IPS DF 6.9 (cell line): Measurements from ENCODE around the gene CFI.

ENCODE experiments used
- DNase-seq: peaks from one replicate; pipeline ENCODE4 v3.0.0-alpha.2; 2013; ENCODE audit warnings: low read depth, low spot score
- H3K27ac ChIP-seq: one replicate; pipeline ENCODE4 v1.5.1; 2013; ENCODE audit warnings: low read length, control low read depth
- H3K27me3 ChIP-seq: 2 replicates; pipeline ENCODE4 v1.6.1; 2013; ENCODE audit warnings: mild to moderate bottlenecking, low read length; ENCODE audit not compliant: control insufficient read depth, insufficient read depth
- H3K36me3 ChIP-seq: 2 replicates; pipeline ENCODE4 v1.6.1; 2013; ENCODE audit warnings: low read length; ENCODE audit not compliant: control insufficient read depth, insufficient read depth
- H3K4me1 ChIP-seq: 2 replicates; pipeline ENCODE4 v1.6.1; 2013; ENCODE audit warnings: low read length; ENCODE audit not compliant: control insufficient read depth, insufficient read depth
- H3K4me3 ChIP-seq: 2 replicates; pipeline ENCODE4 v1.5.1; 2013; ENCODE audit warnings: mild to moderate bottlenecking, low read length
- H3K9me3 ChIP-seq: 2 replicates; pipeline ENCODE4 v1.6.1; 2013; ENCODE audit warnings: low read length, inconsistent platforms; ENCODE audit not compliant: control insufficient read depth, insufficient read depth
- WGBS: extraction: QIAGEN DNeasy Blood & Tissue Kit; methylation state at CpG from one replicate; pipeline ENCODE4 v1.1.7; 2013; ENCODE audit warnings: mixed read lengths, missing lambda C conversion rate; ENCODE audit not compliant: insufficient read length, insufficient coverage; 5-methylcytosine and 5-hydroxymethylcytosine counted together

Gene CFI

DNA sequence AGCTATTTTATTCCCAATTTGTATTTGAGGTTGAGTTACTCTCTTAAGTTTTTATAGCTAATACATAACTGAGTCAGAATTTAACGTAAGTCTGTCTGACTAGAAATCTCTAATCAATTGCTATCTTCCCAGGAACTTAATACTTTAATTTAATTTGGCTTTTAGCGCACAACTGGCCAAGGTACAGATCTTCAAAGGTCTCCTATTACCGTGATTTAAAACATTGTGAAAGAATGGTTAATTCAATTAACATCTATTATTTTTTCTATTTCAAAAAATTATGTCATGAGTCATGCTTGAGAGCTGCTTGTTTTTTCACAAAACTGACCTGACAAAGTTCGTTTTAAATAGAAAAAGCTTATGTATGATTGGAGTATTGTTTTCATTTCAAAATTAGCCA lies 49.9 kb downstream of the CFI start:
- Histone ChIP-seq H3K9me3 (no peaks in the 10 kb centered on the region), H3K36me3 (no peaks in the 10 kb centered on the region), H3K4me3 (no peak overlapping the region), H3K4me1 (no peaks in the 10 kb centered on the region), H3K27ac (no peak overlapping the region), H3K27me3 (no peaks in the 10 kb centered on the region)
- no peak for DNase-seq
- WGBS = no CpG with 5 or more reads among the region's 4 CpGs

DNA sequence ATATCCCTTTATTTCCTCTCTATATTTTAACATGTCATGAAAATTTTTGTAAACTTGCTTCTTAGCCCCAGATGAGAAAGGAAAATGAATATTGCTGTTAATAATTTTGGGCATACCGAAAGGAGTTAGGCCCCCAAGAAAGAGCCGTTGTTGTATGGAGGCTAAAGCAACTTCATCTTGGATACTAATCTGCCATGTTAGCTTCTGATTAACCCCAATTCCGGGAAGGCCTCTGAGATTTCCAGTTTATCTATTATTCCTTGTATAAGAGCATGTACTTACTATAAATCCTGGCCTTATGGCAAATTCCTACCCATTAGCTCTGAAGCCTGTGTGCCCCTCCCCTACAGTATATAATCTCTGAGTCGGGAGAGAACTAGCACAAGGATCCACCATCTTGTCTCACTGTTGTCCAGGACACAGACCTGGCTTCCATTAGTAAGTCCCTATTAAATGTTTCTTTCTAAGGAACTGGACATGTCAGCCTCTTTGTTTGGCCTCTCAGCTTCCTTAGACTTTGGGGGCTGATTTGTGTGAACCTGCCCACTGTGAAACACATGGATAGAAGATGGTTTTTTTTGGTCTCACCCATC lies 51.1 kb downstream of the CFI start:
- H3K36me3 ChIP-seq = no peaks in the 10 kb centered on the region
- no peak overlapping the region for H3K27ac ChIP-seq
- no peak for DNase-seq
- H3K9me3 ChIP-seq = no peaks in the 10 kb centered on the region
- H3K4me1 ChIP-seq = no peaks in the 10 kb centered on the region
- H3K4me3 ChIP-seq = no peak overlapping the region
- H3K27me3 ChIP-seq = no peaks in the 10 kb centered on the region
- WGBS = no CpG with 5 or more reads among the region's 4 CpGs

DNA sequence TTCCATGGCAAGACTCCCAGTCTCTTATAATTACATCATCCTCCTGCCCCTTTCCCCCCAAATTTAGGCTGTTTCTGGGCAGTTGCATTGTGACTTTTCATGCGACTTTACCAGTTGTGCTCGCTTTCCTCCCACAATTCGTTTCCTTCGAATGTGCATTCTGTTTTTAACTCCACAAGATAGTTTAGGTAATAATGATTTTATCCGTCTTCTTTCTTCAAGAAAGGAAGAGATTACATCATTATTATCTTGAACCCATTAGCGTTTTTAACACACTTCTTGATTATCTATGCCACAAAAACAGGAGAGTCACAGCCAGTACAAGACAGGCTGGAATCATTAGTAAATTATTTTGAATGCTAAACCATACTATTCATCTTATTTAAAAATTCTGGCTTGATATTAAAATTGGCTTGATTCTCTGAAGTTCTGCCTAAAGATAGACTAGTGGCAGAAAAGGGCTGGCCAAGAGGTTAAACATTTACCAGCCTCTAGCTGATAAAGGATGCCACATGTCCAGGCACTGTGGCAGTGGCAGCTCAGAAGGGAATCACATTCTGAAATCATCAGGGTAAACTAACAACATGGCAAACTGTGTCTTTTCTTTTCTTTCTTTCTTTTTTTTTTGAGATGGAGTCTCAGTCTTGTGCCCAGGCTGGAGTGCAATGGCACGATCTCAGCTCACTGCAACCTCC lies 52.3 kb downstream of the CFI start:
- no peaks in the 10 kb centered on the region for H3K9me3 ChIP-seq
- no peaks in the 10 kb centered on the region for H3K4me1 ChIP-seq
- DNase-seq = no peak
- no CpG with 5 or more reads among the region's 7 CpGs for WGBS
- no peak overlapping the region for H3K27ac ChIP-seq
- no peak overlapping the region for H3K4me3 ChIP-seq
- H3K36me3 ChIP-seq = no peaks in the 10 kb centered on the region
- no peaks in the 10 kb centered on the region for H3K27me3 ChIP-seq

DNA sequence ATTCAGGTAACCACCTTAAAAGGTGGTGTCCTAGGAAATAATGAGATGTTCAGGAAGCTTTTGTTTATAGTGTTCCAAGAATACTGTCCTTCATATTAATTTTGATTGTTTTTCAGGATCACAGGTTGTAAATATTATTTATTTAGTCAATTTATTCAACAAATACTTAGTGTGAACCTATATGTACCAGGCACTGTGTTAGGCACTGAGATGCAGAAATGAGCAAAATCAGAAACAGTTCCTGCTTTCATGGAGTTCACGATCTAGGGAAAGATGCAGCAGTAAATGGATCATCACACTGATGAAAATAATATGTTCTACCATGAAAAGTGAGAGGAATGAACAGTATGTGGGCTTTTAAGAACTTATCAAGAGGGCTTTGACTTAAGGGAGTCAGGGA lies 53.7 kb downstream of the CFI start:
- Histone ChIP-seq H3K4me1 (no peaks in the 10 kb centered on the region), H3K9me3 (no peaks in the 10 kb centered on the region), H3K36me3 (no peaks in the 10 kb centered on the region), H3K27me3 (no peaks in the 10 kb centered on the region), H3K4me3 (no peak overlapping the region), H3K27ac (no peak overlapping the region)
- no peak for DNase-seq
- no CpG with 5 or more reads among the region's 1 CpG for WGBS

DNA sequence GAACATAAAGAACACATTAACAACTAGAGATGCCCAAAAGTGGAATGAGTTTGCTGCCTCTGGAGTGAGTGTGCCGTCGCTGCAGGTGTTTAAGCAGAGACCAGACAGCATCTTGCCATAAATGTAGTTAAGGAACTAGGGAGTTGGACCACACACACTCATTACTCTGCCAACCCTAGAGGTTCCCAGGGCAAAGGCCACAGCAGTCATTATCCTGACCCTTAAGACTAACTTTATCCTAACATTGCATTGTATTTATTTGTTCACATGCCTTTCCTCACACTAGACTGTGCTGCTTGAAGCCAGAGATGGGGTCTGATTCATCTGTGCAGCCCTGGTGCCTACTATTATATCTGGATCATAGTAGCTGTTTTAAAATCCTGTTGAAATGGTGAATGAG lies 55.1 kb downstream of the CFI start:
- DNase-seq = no peak
- Histone ChIP-seq H3K4me1 (no peaks in the 10 kb centered on the region), H3K36me3 (no peaks in the 10 kb centered on the region), H3K4me3 (no peak overlapping the region), H3K27ac (no peak overlapping the region), H3K27me3 (no peaks in the 10 kb centered on the region), H3K9me3 (no peaks in the 10 kb centered on the region)
- no CpG with 5 or more reads among the region's 2 CpGs for WGBS

DNA sequence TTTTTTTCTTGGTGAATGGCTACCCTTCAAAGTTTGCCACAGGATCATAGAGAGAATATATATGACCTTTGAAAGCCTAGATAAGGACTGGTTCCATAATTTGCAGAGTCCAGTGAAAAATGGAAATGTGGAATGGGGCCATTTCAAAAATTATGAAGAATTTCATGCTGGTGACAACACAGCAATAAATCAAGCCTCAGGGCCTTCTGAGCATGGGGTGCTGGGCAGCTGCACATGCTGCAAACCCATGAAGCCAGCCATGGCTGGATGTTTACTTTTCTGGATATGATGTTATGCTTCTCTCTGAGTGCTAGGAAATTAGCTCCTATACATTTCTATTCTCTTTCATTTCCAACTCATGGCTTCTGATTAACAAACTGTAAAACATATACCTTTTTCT lies 56.0 kb downstream of the CFI start:
- H3K27me3 ChIP-seq = no peaks in the 10 kb centered on the region
- H3K27ac ChIP-seq = no peak overlapping the region
- H3K9me3 ChIP-seq = no peaks in the 10 kb centered on the region
- no peaks in the 10 kb centered on the region for H3K4me1 ChIP-seq
- H3K36me3 ChIP-seq = no peaks in the 10 kb centered on the region
- no peak for DNase-seq
- H3K4me3 ChIP-seq = no peak overlapping the region

DNA sequence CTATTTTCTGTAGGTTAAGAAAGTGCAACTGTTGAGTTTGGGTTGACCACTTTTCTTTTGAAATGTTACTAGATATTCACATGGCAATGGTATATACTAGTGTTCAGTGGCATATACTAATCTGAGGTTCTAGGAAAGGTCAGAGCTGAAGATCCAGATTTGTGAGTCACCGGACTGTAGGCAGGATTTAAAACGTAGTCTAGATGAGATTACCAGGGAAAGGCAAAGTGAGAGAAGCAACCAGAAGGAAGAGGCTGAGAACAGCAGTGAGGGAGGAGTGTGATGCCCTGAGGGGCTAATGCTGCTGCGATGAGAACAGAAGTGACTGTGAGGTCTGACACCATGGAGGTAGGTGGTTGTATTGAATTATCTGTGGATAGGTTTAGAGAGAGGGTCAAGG lies 62.3 kb downstream of the CFI start:
- no peaks in the 10 kb centered on the region for H3K36me3 ChIP-seq
- no peaks in the 10 kb centered on the region for H3K9me3 ChIP-seq
- no peak overlapping the region for H3K27ac ChIP-seq
- H3K27me3 ChIP-seq = no peaks in the 10 kb centered on the region
- no peak for DNase-seq
- H3K4me3 ChIP-seq = no peak overlapping the region
- no peaks in the 10 kb centered on the region for H3K4me1 ChIP-seq
- WGBS = no CpG with 5 or more reads among the region's 3 CpGs

DNA sequence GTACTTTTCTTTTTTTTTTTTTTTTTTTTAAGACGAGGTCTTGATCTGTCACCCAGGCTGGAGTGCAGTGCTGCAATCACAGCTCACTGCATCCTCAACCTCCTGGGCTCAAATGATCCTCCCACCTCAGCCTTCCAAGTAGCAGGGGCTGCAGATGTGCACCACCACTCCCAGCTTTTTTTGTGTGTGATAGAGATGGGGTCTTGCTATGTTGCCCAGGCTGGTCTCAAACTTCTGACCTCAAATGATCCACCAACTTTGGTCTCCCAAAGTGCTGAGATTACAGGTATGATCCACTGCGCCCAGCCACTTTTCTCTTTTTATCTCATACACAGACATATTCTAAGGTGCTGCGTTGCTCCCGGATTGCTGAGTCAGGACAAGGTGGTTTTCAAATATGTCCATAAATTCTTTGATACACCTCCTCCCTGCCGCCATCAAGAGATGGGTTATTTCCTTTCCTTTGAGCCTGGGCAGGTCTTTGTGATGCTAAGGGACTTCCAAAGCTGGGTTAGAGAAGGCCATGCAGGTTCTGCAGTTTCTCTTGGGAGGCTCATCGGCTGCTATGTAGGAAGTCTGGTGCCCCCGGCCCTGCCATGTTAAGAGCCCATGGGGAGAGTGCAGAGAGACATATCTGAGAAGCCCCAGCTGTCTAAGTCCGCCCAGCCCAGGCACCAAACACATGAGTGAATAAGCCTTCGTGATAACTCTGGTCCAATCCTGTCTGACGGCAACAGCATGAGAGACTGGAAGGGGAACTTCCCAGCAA lies 63.5 kb downstream of the CFI start:
- no peak overlapping the region for H3K4me3 ChIP-seq
- H3K36me3 ChIP-seq = no peaks in the 10 kb centered on the region
- WGBS = no CpG with 5 or more reads among the region's 10 CpGs
- DNase-seq = no peak
- H3K4me1 ChIP-seq = no peaks in the 10 kb centered on the region
- H3K27ac ChIP-seq = no peak overlapping the region
- no peaks in the 10 kb centered on the region for H3K27me3 ChIP-seq
- H3K9me3 ChIP-seq = no peaks in the 10 kb centered on the region

DNA sequence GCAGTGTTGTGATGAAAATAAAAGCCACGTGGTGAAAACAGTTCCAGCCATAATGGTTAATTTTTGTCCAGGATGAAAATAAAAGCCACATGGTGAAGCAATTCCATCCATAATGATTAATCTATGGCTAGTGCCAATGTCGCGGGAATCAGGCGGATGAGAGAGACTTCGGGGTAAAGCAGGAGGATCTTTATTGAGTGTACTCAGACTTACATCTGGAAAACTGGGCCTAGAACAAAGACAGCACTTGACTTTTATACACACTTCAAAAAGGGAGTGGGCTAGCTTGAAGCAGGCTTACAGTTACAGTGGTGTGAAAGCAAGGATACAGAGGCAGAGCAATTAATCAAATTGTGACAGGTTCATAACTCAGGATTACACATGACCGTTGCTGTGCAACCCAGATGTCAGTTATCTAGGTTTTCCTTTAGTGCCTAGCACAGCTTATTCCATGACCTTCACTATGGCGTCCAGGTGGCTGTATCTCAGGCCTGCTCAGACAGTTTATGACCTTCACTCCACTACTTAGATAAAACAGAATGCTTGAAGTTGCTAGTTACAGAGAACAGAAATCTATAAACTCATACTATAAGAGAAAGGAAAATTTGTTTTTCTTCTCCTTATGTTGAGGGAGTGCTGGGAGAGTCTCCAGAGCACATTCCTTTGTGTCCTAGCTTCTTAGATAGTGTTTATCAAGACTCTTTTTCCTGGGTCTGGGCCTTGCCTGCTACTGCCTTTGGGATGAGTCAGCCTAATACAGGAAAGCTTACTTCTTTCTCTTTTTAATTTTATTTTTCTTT lies 66.0 kb downstream of the CFI start:
- H3K4me1 ChIP-seq = no peaks in the 10 kb centered on the region
- H3K9me3 ChIP-seq = no peaks in the 10 kb centered on the region
- WGBS = no CpG with 5 or more reads among the region's 7 CpGs
- H3K27ac ChIP-seq = no peak overlapping the region
- no peaks in the 10 kb centered on the region for H3K36me3 ChIP-seq
- no peaks in the 10 kb centered on the region for H3K27me3 ChIP-seq
- DNase-seq = no peak
- no peak overlapping the region for H3K4me3 ChIP-seq

DNA sequence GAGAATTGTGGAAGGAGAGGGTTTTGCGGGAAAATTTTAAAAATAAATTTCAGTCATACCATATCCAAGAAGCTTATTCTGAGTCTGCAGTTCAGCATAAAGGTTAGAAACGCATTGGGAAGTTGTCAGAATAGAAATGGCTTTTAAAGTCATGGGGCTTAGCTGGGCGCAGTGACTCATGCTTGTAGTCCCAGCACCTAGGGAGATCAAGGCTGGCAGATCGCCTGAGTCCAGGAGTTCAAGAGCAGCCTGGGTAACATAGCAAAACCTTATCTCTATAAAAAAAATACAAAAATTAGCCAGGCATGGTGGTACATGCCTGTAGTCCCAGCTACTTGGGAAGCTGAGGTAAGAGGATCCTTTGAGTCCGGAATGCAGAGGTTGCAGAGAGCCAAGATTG lies 68.1 kb downstream of the CFI start:
- no peak for DNase-seq
- Histone ChIP-seq H3K27me3 (no peaks in the 10 kb centered on the region), H3K4me3 (no peak overlapping the region), H3K27ac (no peak overlapping the region), H3K4me1 (no peaks in the 10 kb centered on the region), H3K9me3 (no peaks in the 10 kb centered on the region), H3K36me3 (no peaks in the 10 kb centered on the region)
- WGBS = no CpG with 5 or more reads among the region's 5 CpGs
